Cardiac muscle cell (in vitro differentiated cells and primary cell): Measurements from ENCODE around the gene ID4. TPM values are rescaled to one million over a fixed set of nuclear protein-coding genes. Genes with fewer than 3 reads are reported as not detected.

ENCODE experiments used
- DNase-seq, 2 donors: peaks; one replicate each; pipeline versions ENCODE4 v3.0.0 to v3.0.0-alpha.2; 2010 to 2017; ENCODE audit warnings: low read depth in 1 of 2, low spot score in 1 of 2
- H3K27ac ChIP-seq: fragments of 200-600 bp; sonication (generic); 2 replicates; pipeline ENCODE4 v1.5.1; 2016
- H3K27me3 ChIP-seq: fragments of 200-600 bp; sonication (generic); 2 replicates; pipeline ENCODE4 v1.6.0; 2016; ENCODE audit warnings: control low read depth
- H3K36me3 ChIP-seq: fragments of 200-600 bp; sonication (generic); 2 replicates; pipeline ENCODE4 v1.5.1; 2016; ENCODE audit warnings: control low read depth
- H3K4me1 ChIP-seq: fragments of 200-600 bp; sonication (generic); 2 replicates; pipeline ENCODE4 v1.8.1; 2017; ENCODE audit warnings: low read depth, mild to moderate bottlenecking, mixed run types
- H3K4me3 ChIP-seq: fragments of 200-600 bp; sonication (generic); 2 replicates; pipeline ENCODE4 v1.5.1; 2016; ENCODE audit warnings: mild to moderate bottlenecking
- H3K9me3 ChIP-seq: fragments of 200-600 bp; sonication (generic); 2 replicates; pipeline ENCODE4 v1.5.1; 2017; ENCODE audit warnings: low read depth, mild to moderate bottlenecking, control low read depth
- polyA plus RNA-seq: library from polyadenylated mRNA; unstranded; fragments of >200 nt; fragmentation: Nextera tagmentation; extraction: Ambion mirVana; gene quantifications from 2 replicates; pipeline ENCODE4 v1.2.1, GENCODE V29; 2016
- total RNA-seq: library from RNA; depleted of rRNA; stranded (reverse); fragments of >200 nt; gene quantifications from 2 replicates; pipeline ENCODE4 v1.2.3, GENCODE V29; 2016
- TF ChIP-seq, protein P1 (sequence below): IDR thresholded peaks from 2 replicates; pipeline ENCODE4 v1.5.1; 2012; ENCODE audit warnings: low read depth, mild to moderate bottlenecking, low read length

The ID4 gene
- total and polyA plus RNA-seq, 2 experiments from 2014 or later = 196 to 349 TPM

DNA sequence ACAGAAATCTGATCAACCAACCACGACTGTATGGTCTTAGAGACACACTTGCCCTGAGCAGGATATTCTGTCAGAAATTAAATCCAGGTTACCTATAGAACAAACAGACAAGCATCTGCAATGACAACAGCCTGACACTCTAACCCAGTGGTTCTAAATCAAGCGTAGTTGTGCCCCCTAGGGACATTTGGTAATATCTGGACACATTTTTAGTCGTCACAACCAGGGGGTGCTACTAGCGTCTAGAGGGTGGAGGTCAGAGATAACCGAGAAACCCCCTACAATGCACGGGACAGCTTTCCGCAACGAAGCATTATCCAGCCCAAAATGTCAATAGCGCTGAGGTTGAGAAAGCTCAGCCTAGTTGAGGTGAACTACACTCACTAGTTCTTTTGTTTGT lies 32.3 kb downstream of the ID4 start:
- Histone ChIP-seq H3K27ac (no peak overlapping the region), H3K36me3 (no peaks in the 10 kb centered on the region), H3K4me1 (peaks cover 11% of the 10 kb centered on the region), H3K9me3 (no peaks in the 10 kb centered on the region), H3K27me3 (no peaks in the 10 kb centered on the region), H3K4me3 (no peak overlapping the region)
- no peak for DNase-seq
- TF ChIP-seq, protein P1, sequence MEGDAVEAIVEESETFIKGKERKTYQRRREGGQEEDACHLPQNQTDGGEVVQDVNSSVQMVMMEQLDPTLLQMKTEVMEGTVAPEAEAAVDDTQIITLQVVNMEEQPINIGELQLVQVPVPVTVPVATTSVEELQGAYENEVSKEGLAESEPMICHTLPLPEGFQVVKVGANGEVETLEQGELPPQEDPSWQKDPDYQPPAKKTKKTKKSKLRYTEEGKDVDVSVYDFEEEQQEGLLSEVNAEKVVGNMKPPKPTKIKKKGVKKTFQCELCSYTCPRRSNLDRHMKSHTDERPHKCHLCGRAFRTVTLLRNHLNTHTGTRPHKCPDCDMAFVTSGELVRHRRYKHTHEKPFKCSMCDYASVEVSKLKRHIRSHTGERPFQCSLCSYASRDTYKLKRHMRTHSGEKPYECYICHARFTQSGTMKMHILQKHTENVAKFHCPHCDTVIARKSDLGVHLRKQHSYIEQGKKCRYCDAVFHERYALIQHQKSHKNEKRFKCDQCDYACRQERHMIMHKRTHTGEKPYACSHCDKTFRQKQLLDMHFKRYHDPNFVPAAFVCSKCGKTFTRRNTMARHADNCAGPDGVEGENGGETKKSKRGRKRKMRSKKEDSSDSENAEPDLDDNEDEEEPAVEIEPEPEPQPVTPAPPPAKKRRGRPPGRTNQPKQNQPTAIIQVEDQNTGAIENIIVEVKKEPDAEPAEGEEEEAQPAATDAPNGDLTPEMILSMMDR = no peak

GRCh38 chr6:19870322-19870721 lies 33.2 kb downstream of the ID4 start:
- no peak for DNase-seq
- H3K36me3 ChIP-seq = no peaks in the 10 kb centered on the region
- peaks cover 11% of the 10 kb centered on the region for H3K4me1 ChIP-seq
- TF ChIP-seq, protein P1 = no peak
- H3K27ac ChIP-seq = no peak overlapping the region
- H3K4me3 ChIP-seq = no peak overlapping the region
- no peaks in the 10 kb centered on the region for H3K9me3 ChIP-seq
- H3K27me3 ChIP-seq = no peaks in the 10 kb centered on the region

DNA sequence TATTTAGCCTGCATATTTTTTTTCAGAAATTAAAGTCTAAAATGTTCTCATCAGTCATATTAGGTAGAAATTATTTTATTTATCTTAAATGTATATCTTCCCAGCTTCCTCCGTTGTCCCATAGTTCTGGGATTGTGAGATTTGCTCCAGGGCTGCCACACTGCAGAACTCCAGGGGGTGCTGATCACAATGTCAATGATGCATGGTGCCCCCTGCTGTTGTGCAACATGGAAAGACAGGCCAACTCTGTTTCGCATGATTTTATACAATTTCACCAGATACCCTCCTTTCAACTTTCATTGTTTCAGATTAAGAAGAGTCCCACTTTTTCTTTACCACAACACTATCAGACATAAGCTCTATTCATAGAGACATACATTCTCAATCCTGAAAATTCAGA lies 35.9 kb downstream of the ID4 start:
- Histone ChIP-seq H3K27me3 (no peaks in the 10 kb centered on the region), H3K27ac (no peak overlapping the region), H3K36me3 (no peaks in the 10 kb centered on the region), H3K9me3 (no peaks in the 10 kb centered on the region), H3K4me1 (no peaks in the 10 kb centered on the region), H3K4me3 (no peak overlapping the region)
- TF ChIP-seq, protein P1 = peak; percentile 17
- peak in 1 of 2 donors; percentile 9 for DNase-seq

DNA sequence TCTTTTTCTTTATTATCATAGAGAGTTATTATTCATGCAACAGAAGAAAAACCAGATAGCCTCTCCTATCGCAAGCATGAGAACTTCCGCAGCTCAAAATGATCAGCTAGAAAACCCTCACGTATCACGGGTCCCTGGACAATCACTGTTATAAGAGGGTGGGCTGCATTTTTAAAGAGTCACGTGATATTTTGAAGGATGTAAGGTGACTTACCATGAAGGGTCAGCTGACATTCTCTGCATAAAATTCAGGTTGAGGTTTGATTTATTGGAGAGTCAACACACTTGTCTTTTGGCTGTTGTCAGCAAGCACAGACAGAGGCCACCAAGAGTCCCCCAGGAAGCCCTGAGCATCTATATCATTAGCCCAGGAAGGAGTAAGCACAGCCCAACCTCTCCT lies 39.5 kb downstream of the ID4 start:
- TF ChIP-seq, protein P1 = no peak
- DNase-seq = no peak
- no peaks in the 10 kb centered on the region for H3K9me3 ChIP-seq
- H3K4me3 ChIP-seq = no peak overlapping the region
- no peaks in the 10 kb centered on the region for H3K27me3 ChIP-seq
- no peak overlapping the region for H3K27ac ChIP-seq
- no peaks in the 10 kb centered on the region for H3K36me3 ChIP-seq
- peaks cover 8% of the 10 kb centered on the region for H3K4me1 ChIP-seq

DNA sequence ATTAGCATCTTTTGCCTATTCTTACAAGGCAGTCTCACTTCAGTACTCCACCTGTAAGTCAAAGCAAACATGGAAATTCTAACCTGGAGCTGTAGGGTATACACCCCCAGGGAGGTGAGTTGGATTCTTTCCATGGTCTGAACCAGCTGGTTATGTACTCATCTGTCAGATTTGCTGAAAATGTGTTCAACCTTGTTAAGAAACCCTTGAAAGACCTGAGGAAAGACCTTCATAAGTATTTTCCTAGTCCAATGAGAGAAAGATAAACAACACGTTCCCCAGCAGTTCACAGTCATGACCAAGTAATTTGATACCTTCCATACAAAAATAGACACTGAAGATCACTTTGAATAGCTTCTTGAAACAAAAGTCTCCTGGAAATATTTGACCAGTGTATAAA lies 42.5 kb downstream of the ID4 start:
- H3K4me3 ChIP-seq = no peak overlapping the region
- H3K36me3 ChIP-seq = no peaks in the 10 kb centered on the region
- TF ChIP-seq, protein P1 = no peak
- no peak for DNase-seq
- H3K27ac ChIP-seq = no peak overlapping the region
- no peaks in the 10 kb centered on the region for H3K9me3 ChIP-seq
- H3K27me3 ChIP-seq = no peaks in the 10 kb centered on the region
- H3K4me1 ChIP-seq = peaks cover 8% of the 10 kb centered on the region

GRCh38 chr6:19880066-19880465 lies 42.9 kb downstream of the ID4 start:
- H3K36me3 ChIP-seq = no peaks in the 10 kb centered on the region
- H3K4me3 ChIP-seq = no peak overlapping the region
- no peaks in the 10 kb centered on the region for H3K9me3 ChIP-seq
- no peaks in the 10 kb centered on the region for H3K27me3 ChIP-seq
- no peak overlapping the region for H3K27ac ChIP-seq
- H3K4me1 ChIP-seq = peaks cover 8% of the 10 kb centered on the region
- no peak for DNase-seq
- TF ChIP-seq, protein P1 = no peak
